Endothelial cell (in vitro differentiated cells): ENCODE results near the gene C1QL1. TPM values are rescaled to one million over a fixed set of nuclear protein-coding genes. Genes with fewer than 3 reads are reported as not detected.

Source experiments
- DNase-seq: peaks from one replicate; pipeline ENCODE4 v3.0.0; 2021; ENCODE audit warnings: low spot score
- H3K27ac Mint-ChIP-seq: one replicate; pipeline ENCODE4 v1.8.0; 2021; ENCODE audit warnings: mixed read lengths, inconsistent platforms; ENCODE audit not compliant: unreplicated experiment
- H3K27me3 Mint-ChIP-seq: one replicate; pipeline ENCODE4 v1.8.0; 2021; ENCODE audit warnings: mild to moderate bottlenecking, moderate library complexity, mixed read lengths, inconsistent platforms; ENCODE audit not compliant: unreplicated experiment
- H3K36me3 Mint-ChIP-seq: one replicate; pipeline ENCODE4 v1.8.0; 2021; ENCODE audit warnings: mild to moderate bottlenecking, low read depth, mixed read lengths, inconsistent platforms; ENCODE audit not compliant: unreplicated experiment
- H3K4me1 Mint-ChIP-seq: one replicate; pipeline ENCODE4 v1.8.0; 2021; ENCODE audit warnings: mild to moderate bottlenecking, mixed read lengths, inconsistent platforms; ENCODE audit not compliant: unreplicated experiment
- H3K4me3 Mint-ChIP-seq: one replicate; pipeline ENCODE4 v1.8.0; 2021; ENCODE audit warnings: mild to moderate bottlenecking, mixed read lengths, inconsistent platforms; ENCODE audit not compliant: unreplicated experiment
- H3K9me3 Mint-ChIP-seq: one replicate; pipeline ENCODE4 v1.8.0; 2021; ENCODE audit warnings: mixed read lengths, inconsistent platforms; ENCODE audit not compliant: unreplicated experiment
- CTCF ChIP-seq: fragments of 200-600 bp; sonication (generic); IDR thresholded peaks from one replicate; pipeline ENCODE4 v1.5.0; 2021; ENCODE audit warnings: antibody characterized with exemption; ENCODE audit not compliant: unreplicated experiment
- total RNA-seq: library from RNA; stranded (reverse); fragmentation: NEBNext Ultra II Directional; extraction: Animal tissue kit (Norgen Biotek cat#: 25700); gene quantifications from one replicate; pipeline ENCODE4 v1.2.1, GENCODE V29; 2021; ENCODE audit not compliant: unreplicated experiment

The C1QL1 gene
- total RNA-seq, 1 donor from 2014 or later, result not detected

- peaks cover 4% of the 10 kb centered on the region for H3K4me1 Mint-ChIP-seq
- DNase-seq, result no peak
- H3K4me3 Mint-ChIP-seq, result no peak overlapping the region
- TF ChIP-seq CTCF, result no peak
- peaks cover 5% of the 10 kb centered on the region for H3K27me3 Mint-ChIP-seq
- no peak overlapping the region for H3K27ac Mint-ChIP-seq
- no peaks in the 10 kb centered on the region for H3K9me3 Mint-ChIP-seq
- no peaks in the 10 kb centered on the region for H3K36me3 Mint-ChIP-seq
Measured at GRCh38 chr17:44981221-44981968, 13.3 kb upstream of the C1QL1 start.

- Mint-ChIP-seq H3K36me3 (no peaks in the 10 kb centered on the region), H3K27me3 (peaks cover 8% of the 10 kb centered on the region), H3K27ac (no peak overlapping the region), H3K4me3 (no peak overlapping the region), H3K9me3 (no peaks in the 10 kb centered on the region), H3K4me1 (peaks cover 4% of the 10 kb centered on the region)
- no peak for DNase-seq
- TF ChIP-seq CTCF, result no peak
Measured at GRCh38 chr17:44979426-44979995, 11.4 kb upstream of the C1QL1 start.

- Mint-ChIP-seq H3K36me3 (no peaks in the 10 kb centered on the region), H3K4me1 (peaks cover 4% of the 10 kb centered on the region), H3K27me3 (peaks cover 11% of the 10 kb centered on the region), H3K9me3 (no peaks in the 10 kb centered on the region), H3K4me3 (peak overlapping the region; percentile 31), H3K27ac (no peak overlapping the region)
- no peak for DNase-seq
- no peak for TF ChIP-seq CTCF
Measured at GRCh38 chr17:44978807-44979206, 10.7 kb upstream of the C1QL1 start.

- H3K36me3 Mint-ChIP-seq, result no peaks in the 10 kb centered on the region
Measured at GRCh38 chr17:44977814-44978550, 9.9 kb upstream of the C1QL1 start.

More at GRCh38 chr17:44977814-44978550, 9.9 kb upstream of the C1QL1 start:
- no peak overlapping the region for H3K27ac Mint-ChIP-seq
- no peak for TF ChIP-seq CTCF
- H3K4me1 Mint-ChIP-seq, result peaks cover 4% of the 10 kb centered on the region
- H3K4me3 Mint-ChIP-seq, result no peak overlapping the region
- no peaks in the 10 kb centered on the region for H3K9me3 Mint-ChIP-seq
- H3K27me3 Mint-ChIP-seq, result peaks cover 11% of the 10 kb centered on the region
- DNase-seq, result no peak
